H9 (cell line): ENCODE results near the gene KMT5B. TPM values are rescaled to one million over a fixed set of nuclear protein-coding genes. Genes with fewer than 3 reads are reported as not detected.

ENCODE experiments used
- DNase-seq: peaks from one replicate; pipeline ENCODE4 v3.0.0-alpha.2; 2017
- H2AFZ ChIP-seq: one replicate; pipeline ENCODE4 v1.6.1; 2013; ENCODE audit warnings: mild to moderate bottlenecking, low read length, control low read depth, moderate library complexity
- H2AK5ac ChIP-seq: 2 replicates; pipeline ENCODE4 v1.6.1; 2013; ENCODE audit warnings: low read length, control low read depth, mixed read lengths; ENCODE audit not compliant: insufficient read length
- H2BK120ac ChIP-seq: one replicate; pipeline ENCODE4 v1.6.1; 2013; ENCODE audit warnings: low read depth, mild to moderate bottlenecking, low read length, control low read depth, inconsistent platforms; ENCODE audit not compliant: poor library complexity, severe bottlenecking
- H2BK12ac ChIP-seq: 2 replicates; pipeline ENCODE4 v1.6.1; 2013; ENCODE audit warnings: low read length, control low read depth, mixed read lengths, low read depth; ENCODE audit not compliant: insufficient read length
- H2BK15ac ChIP-seq: 2 replicates; pipeline ENCODE4 v1.6.1; 2013; ENCODE audit warnings: low read depth, low read length, control low read depth
- H2BK20ac ChIP-seq: one replicate; pipeline ENCODE4 v1.6.1; 2013; ENCODE audit warnings: low read depth, mild to moderate bottlenecking, low read length, control low read depth, inconsistent platforms; ENCODE audit not compliant: poor library complexity, severe bottlenecking
- H2BK5ac ChIP-seq: 2 replicates; pipeline ENCODE4 v1.6.1; 2013; ENCODE audit warnings: low read length, control low read depth, mixed read lengths; ENCODE audit not compliant: insufficient read length
- H3K14ac ChIP-seq: 2 replicates; pipeline ENCODE4 v1.6.1; 2013; ENCODE audit warnings: low read length, control low read depth; ENCODE audit not compliant: insufficient read depth
- H3K18ac ChIP-seq: 2 replicates; pipeline ENCODE4 v1.6.1; 2013; ENCODE audit warnings: low read depth, mild to moderate bottlenecking, mixed read lengths, low read length, control low read depth; ENCODE audit not compliant: insufficient read length
- H3K23ac ChIP-seq: 2 replicates; pipeline ENCODE4 v1.6.1; 2013; ENCODE audit warnings: low read length, control low read depth, mixed read lengths, low read depth; ENCODE audit not compliant: insufficient read length
- H3K23me2 ChIP-seq: 2 replicates; pipeline ENCODE4 v1.6.1; 2013; ENCODE audit warnings: low read depth, mild to moderate bottlenecking, mixed read lengths, low read length, control low read depth; ENCODE audit not compliant: insufficient read length, poor library complexity, severe bottlenecking
- H3K27ac ChIP-seq: 2 replicates; pipeline ENCODE4 v1.5.1; 2013; ENCODE audit warnings: low read length, control low read depth, mixed read lengths, low read depth; ENCODE audit not compliant: insufficient read length
- H3K27me3 ChIP-seq: 2 replicates; pipeline ENCODE4 v1.6.1; 2013; ENCODE audit warnings: low read length, control low read depth, inconsistent platforms; ENCODE audit not compliant: insufficient read depth
- H3K4ac ChIP-seq: 2 replicates; pipeline ENCODE4 v1.6.1; 2013; ENCODE audit warnings: low read depth, mild to moderate bottlenecking, control low read depth, inconsistent platforms, low read length, moderate library complexity
- H3K4me1 ChIP-seq: 2 replicates; pipeline ENCODE4 v1.6.1; 2013; ENCODE audit warnings: low read length, control low read depth, inconsistent platforms; ENCODE audit not compliant: insufficient read depth
- H3K4me2 ChIP-seq: 2 replicates; pipeline ENCODE4 v1.6.1; 2013; ENCODE audit warnings: low read length, control low read depth, mixed read lengths; ENCODE audit not compliant: insufficient read length, insufficient read depth
- H3K56ac ChIP-seq: 2 replicates; pipeline ENCODE4 v1.6.1; 2013; ENCODE audit warnings: low read depth, mild to moderate bottlenecking, mixed read lengths, low read length, control low read depth; ENCODE audit not compliant: insufficient read length
- H3K79me1 ChIP-seq: 2 replicates; pipeline ENCODE4 v1.6.1; 2013; ENCODE audit warnings: low read depth, mild to moderate bottlenecking, moderate library complexity, low read length, control low read depth, inconsistent platforms; ENCODE audit not compliant: insufficient read depth, poor library complexity, severe bottlenecking
- H3K79me2 ChIP-seq: 2 replicates; pipeline ENCODE4 v1.6.1; 2013; ENCODE audit warnings: low read length, control low read depth, inconsistent platforms; ENCODE audit not compliant: insufficient read depth
- H3K9ac ChIP-seq: 2 replicates; pipeline ENCODE4 v1.6.1; 2013; ENCODE audit warnings: low read length, control low read depth, mixed read lengths; ENCODE audit not compliant: insufficient read length; ENCODE audit errors: extremely low read depth
- H3K9me3 ChIP-seq: one replicate; pipeline ENCODE4 v1.6.1; 2013; ENCODE audit warnings: low read depth, low read length, inconsistent platforms; ENCODE audit not compliant: control insufficient read depth
- H3T11ph ChIP-seq: one replicate; pipeline ENCODE4 v1.6.1; 2013; ENCODE audit warnings: mild to moderate bottlenecking, low read length, control low read depth, inconsistent platforms
- H4K20me1 ChIP-seq: one replicate; pipeline ENCODE4 v1.6.1; 2013; ENCODE audit not compliant: control insufficient read depth, insufficient read length, insufficient read depth
- H4K5ac ChIP-seq: 2 replicates; pipeline ENCODE4 v1.6.1; 2013; ENCODE audit warnings: low read depth, mild to moderate bottlenecking, mixed read lengths, low read length, control low read depth; ENCODE audit not compliant: insufficient read length
- H4K8ac ChIP-seq: replicated peaks from 2 replicates; pipeline ENCODE4 v1.6.1; 2013; ENCODE audit warnings: low read length, control low read depth, mixed read lengths, low read depth; ENCODE audit not compliant: insufficient read length
- H4K91ac ChIP-seq: 2 replicates; pipeline ENCODE4 v1.6.1; 2013; ENCODE audit warnings: low read depth, mild to moderate bottlenecking, moderate library complexity, mixed read lengths, low read length, control low read depth; ENCODE audit not compliant: insufficient read length
- H3K27ac Mint-ChIP-seq, 3 experiments: 2 replicates in 2 of 3; 3 replicates in 1 of 3; pipeline ENCODE4 v1.8.0; 2020 to 2021; ENCODE audit warnings: mixed read lengths in 3 of 3, mild to moderate bottlenecking in 1 of 3, moderate library complexity in 1 of 3
- H3K27me3 Mint-ChIP-seq: 2 replicates; pipeline ENCODE4 v1.8.0; 2021; ENCODE audit warnings: low read depth, mild to moderate bottlenecking, moderate library complexity, mixed read lengths
- H3K36me3 Mint-ChIP-seq, 3 experiments: 2 replicates in 2 of 3; 3 replicates in 1 of 3; pipeline ENCODE4 v1.8.0; 2020 to 2021; ENCODE audit warnings: low read depth in 3 of 3, mixed read lengths in 3 of 3; ENCODE audit not compliant: insufficient read depth in 1 of 3
- H3K4me1 Mint-ChIP-seq, 2 experiments: 2 replicates each; pipeline ENCODE4 v1.8.0; 2020; ENCODE audit warnings: mixed read lengths in 2 of 2
- H3K4me3 Mint-ChIP-seq, 2 experiments: 2 replicates in 1 of 2; 3 replicates in 1 of 2; pipeline ENCODE4 v1.8.0; 2020 to 2021; ENCODE audit warnings: mild to moderate bottlenecking in 2 of 2, mixed read lengths in 2 of 2, moderate library complexity in 1 of 2
- H3K9me3 Mint-ChIP-seq, 2 experiments: 2 replicates in 1 of 2; 3 replicates in 1 of 2; pipeline ENCODE4 v1.8.0; 2020; ENCODE audit warnings: mild to moderate bottlenecking in 2 of 2, mixed read lengths in 2 of 2, moderate library complexity in 1 of 2
- CTCF ChIP-seq: fragments of 200-600 bp; sonication (generic); conservative IDR thresholded peaks from 3 replicates; pipeline ENCODE4 v1.8.0; 2021; ENCODE audit warnings: antibody characterized with exemption, mild to moderate bottlenecking
- WGBS: extraction: QIAGEN DNeasy Blood & Tissue Kit; methylation state at CpG from one replicate; pipeline ENCODE4 v1.1.7; 2013; ENCODE audit warnings: missing lambda C conversion rate, low lambda C conversion rate, mixed read lengths; ENCODE audit not compliant: insufficient read length; ENCODE audit errors: extremely low coverage; 5-methylcytosine and 5-hydroxymethylcytosine counted together
- total RNA-seq: library from RNA; stranded (reverse); gene quantifications from 2 replicates; pipeline ENCODE4 v1.2.1, GENCODE V29; 2021

Gene KMT5B
- total RNA-seq, 1 experiment from 2014 or later = 61.6 TPM

- peaks cover 3% of the 10 kb centered on the region; the same call in 1 of the 2 replicates for H3K4me1 ChIP-seq
- DNase-seq = no peak
- H2AK5ac ChIP-seq = no peak overlapping the region
- Mint-ChIP-seq H3K4me1 (peaks cover 9 to 10% of the 10 kb centered on the region in 2 experiments), H3K27ac (no peak overlapping the region), H3K9me3 (no peaks in the 10 kb centered on the region; a peak in 1 of 5 replicates), H3K4me3 (no peak overlapping the region), H3K36me3 (peaks cover 29 to 50% (median 40%) of the 10 kb centered on the region in 3 experiments), H3K27me3 (peaks cover 12% of the 10 kb centered on the region)
- H3K23ac ChIP-seq = no peak overlapping the region
- H2BK120ac ChIP-seq = no peak overlapping the region
- H3K4me2 ChIP-seq = no peak overlapping the region
- H4K8ac ChIP-seq = no peak overlapping the region
- no peak overlapping the region for H3K56ac ChIP-seq
- no peak overlapping the region for H3T11ph ChIP-seq
- no peaks in the 10 kb centered on the region for H3K9me3 ChIP-seq
- no peak overlapping the region for H2BK12ac ChIP-seq
- H3K4ac ChIP-seq = no peak overlapping the region
- H2AFZ ChIP-seq = no peak overlapping the region
- no peak overlapping the region for H3K18ac ChIP-seq
- no peak overlapping the region for H3K27ac ChIP-seq
- no peak for TF ChIP-seq CTCF
- no peak overlapping the region for H3K14ac ChIP-seq
- H2BK15ac ChIP-seq = no peak overlapping the region
- H3K9ac ChIP-seq = no peak overlapping the region
- no peak overlapping the region for H4K91ac ChIP-seq
- H4K5ac ChIP-seq = no peak overlapping the region
- H3K27me3 ChIP-seq = no peaks in the 10 kb centered on the region
- WGBS = no CpG with 5 or more reads among the region's 6 CpGs
- no peaks in the 10 kb centered on the region for H3K79me2 ChIP-seq
- H2BK20ac ChIP-seq = no peak overlapping the region
- H3K23me2 ChIP-seq = no peaks in the 10 kb centered on the region
- H2BK5ac ChIP-seq = no peak overlapping the region
- H4K20me1 ChIP-seq = no peaks in the 10 kb centered on the region
- no peaks in the 10 kb centered on the region for H3K79me1 ChIP-seq
These were observed 47.4 kb upstream of the KMT5B start for GRCh38 chr11:68260484-68260883.
